GM06990 (cell line): ENCODE results near the gene KAT5.
A peak's percentile ranks its signal among the peaks of the same experiment; 100 is the strongest.
"Not testable (repeated sequence)": the region's sequence is repeated elsewhere in the genome, so short reads cannot be mapped to it uniquely, and the experiment has no call there.

Source experiments
- DNase-seq: peaks from one replicate; pipeline ENCODE4 v3.0.0-alpha.2; 2011; ENCODE audit not compliant: insufficient read length; ENCODE audit errors: extremely low read depth
- H3K27me3 ChIP-seq: replicated peaks from 2 replicates; pipeline ENCODE4 v1.6.0; 2011; ENCODE audit warnings: low read length; ENCODE audit not compliant: control insufficient read depth, insufficient read depth
- H3K36me3 ChIP-seq: 2 replicates; pipeline ENCODE4 v1.5.1; 2011; ENCODE audit warnings: low read length; ENCODE audit not compliant: control insufficient read depth, insufficient read depth
- H3K4me3 ChIP-seq: replicated peaks from 2 replicates; pipeline ENCODE4 v1.5.1; 2011; ENCODE audit warnings: low read depth, mild to moderate bottlenecking, control low read depth, low read length
- TF ChIP-seq, protein P1 (sequence below): IDR thresholded peaks from 2 replicates; pipeline ENCODE4 v1.5.1; 2011; ENCODE audit warnings: low read length, control low read depth, mild to moderate bottlenecking, inconsistent platforms; ENCODE audit not compliant: insufficient read depth, poor library complexity, severe bottlenecking

KAT5 gene

GRCh38 chr11:65722261-65722660 lies 10.2 kb downstream of the KAT5 start:
- no peaks in the 10 kb centered on the region for H3K27me3 ChIP-seq
- no peak for DNase-seq
- TF ChIP-seq, protein P1, sequence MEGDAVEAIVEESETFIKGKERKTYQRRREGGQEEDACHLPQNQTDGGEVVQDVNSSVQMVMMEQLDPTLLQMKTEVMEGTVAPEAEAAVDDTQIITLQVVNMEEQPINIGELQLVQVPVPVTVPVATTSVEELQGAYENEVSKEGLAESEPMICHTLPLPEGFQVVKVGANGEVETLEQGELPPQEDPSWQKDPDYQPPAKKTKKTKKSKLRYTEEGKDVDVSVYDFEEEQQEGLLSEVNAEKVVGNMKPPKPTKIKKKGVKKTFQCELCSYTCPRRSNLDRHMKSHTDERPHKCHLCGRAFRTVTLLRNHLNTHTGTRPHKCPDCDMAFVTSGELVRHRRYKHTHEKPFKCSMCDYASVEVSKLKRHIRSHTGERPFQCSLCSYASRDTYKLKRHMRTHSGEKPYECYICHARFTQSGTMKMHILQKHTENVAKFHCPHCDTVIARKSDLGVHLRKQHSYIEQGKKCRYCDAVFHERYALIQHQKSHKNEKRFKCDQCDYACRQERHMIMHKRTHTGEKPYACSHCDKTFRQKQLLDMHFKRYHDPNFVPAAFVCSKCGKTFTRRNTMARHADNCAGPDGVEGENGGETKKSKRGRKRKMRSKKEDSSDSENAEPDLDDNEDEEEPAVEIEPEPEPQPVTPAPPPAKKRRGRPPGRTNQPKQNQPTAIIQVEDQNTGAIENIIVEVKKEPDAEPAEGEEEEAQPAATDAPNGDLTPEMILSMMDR = no peak
- H3K36me3 ChIP-seq = peaks cover 15% of the 10 kb centered on the region
- no peak overlapping the region for H3K4me3 ChIP-seq

DNA sequence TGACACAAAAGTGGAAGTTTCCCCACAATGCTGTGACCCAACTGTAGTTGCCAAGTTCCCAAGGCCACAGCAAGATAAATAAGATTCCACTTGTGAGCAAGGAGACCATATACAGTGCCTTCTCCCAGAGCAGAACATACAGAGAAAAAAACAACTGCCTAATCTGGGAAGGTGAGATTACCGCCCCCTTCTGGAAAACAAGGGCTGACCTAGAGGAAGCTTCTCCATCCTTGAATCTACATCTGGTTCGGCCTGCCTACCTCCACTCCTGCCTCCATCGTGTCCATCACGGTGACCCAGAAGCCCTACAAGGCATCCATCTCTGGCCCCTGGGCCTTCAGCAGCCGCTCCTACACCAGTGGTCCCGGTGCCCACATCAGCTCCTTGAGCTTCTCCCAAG lies 14.6 kb downstream of the KAT5 start:
- DNase-seq = no peak
- H3K4me3 ChIP-seq = no peak overlapping the region
- H3K27me3 ChIP-seq = no peaks in the 10 kb centered on the region
- no peaks in the 10 kb centered on the region for H3K36me3 ChIP-seq
- TF ChIP-seq, protein P1 = peak; percentile 34

GRCh38 chr11:65727865-65728264 lies 15.8 kb downstream of the KAT5 start:
- H3K4me3 ChIP-seq = no peak overlapping the region
- no peaks in the 10 kb centered on the region for H3K36me3 ChIP-seq
- H3K27me3 ChIP-seq = no peaks in the 10 kb centered on the region
- DNase-seq = no peak
- TF ChIP-seq, protein P1 = no peak

DNA sequence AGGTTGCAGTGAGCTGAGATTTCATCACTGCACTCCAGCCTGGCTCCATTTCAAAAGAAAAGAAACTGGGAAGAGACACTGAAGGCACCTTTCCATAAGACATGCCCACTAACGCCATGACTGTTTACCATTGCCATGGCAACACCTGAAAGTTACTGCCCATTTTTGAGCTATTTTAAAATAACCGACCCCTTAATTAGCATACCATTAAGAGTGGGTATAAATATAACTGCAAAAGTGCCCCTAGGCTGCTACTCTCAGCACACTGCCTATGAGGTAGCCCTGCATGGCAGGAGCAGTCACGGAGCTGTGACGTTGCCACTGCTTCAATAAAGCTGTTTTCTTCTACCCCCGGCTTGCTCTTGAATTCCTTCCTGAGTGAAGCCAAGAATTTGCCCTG lies 18.4 kb downstream of the KAT5 start:
- TF ChIP-seq, protein P1 = no peak
- H3K4me3 ChIP-seq = no peak overlapping the region
- no peaks in the 10 kb centered on the region for H3K36me3 ChIP-seq
- no peak for DNase-seq
- no peaks in the 10 kb centered on the region for H3K27me3 ChIP-seq

DNA sequence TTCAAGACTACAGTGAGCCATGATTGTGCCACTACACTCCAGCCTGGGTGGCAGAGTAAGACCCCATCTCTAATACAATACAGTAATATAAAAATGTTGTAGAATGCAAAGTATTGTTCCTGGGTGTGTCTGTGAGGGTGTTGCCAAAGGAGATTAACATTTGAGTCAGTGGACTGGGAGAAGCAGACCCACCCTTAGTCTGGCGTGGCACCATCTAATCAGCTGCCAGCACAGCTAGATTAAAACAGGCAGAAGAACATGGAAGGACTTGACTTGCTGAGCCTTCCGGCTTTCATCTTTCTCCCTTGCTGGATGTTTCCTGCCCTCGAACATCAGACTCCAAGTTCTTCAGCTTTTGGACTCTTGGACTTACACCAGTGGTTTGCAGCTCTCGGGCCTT lies 23.1 kb downstream of the KAT5 start:
- DNase-seq, H3K36me3 ChIP-seq, H3K4me3 ChIP-seq, H3K27me3 ChIP-seq: not testable (repeated sequence)

DNA sequence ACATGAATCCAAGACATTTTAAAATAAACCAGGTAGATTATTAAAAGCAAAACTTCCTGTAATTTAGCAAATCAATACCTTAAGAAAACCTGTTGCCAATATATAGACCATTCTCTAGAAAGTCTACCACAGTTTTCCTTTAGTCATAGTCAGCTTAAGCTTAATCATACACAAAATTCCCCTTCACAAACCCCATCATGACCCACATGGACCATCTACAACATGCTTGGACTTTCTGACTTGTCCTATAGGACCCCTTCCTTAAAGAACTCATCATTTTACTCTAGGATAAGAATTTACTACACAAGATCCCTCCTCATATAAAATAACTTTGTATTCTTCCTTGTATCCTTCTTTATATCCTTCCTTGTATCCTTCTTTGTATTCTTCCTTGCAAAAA lies 24.8 kb downstream of the KAT5 start:
- no peak for DNase-seq
- TF ChIP-seq, protein P1 = no peak
- Histone ChIP-seq H3K4me3 (no peak overlapping the region), H3K27me3 (no peaks in the 10 kb centered on the region; the same call in 1 of the 2 replicates), H3K36me3 (no peaks in the 10 kb centered on the region)
